GM12864 (cell line): Measurements from ENCODE around the gene PARD3B.

Experiments
- DNase-seq: peaks from one replicate; pipeline ENCODE4 v3.0.0-alpha.2; 2011; ENCODE audit warnings: low read depth
- H3K4me3 ChIP-seq: 2 replicates; pipeline ENCODE4 v1.5.1; 2011; ENCODE audit warnings: mild to moderate bottlenecking, low read depth, low read length, control low read depth
- TF ChIP-seq, protein P1 (sequence below): IDR thresholded peaks from 2 replicates; pipeline ENCODE4 v1.5.1; 2011; ENCODE audit warnings: low read depth, mild to moderate bottlenecking, moderate library complexity, low read length, control low read depth, inconsistent platforms; ENCODE audit errors: missing control alignments

The PARD3B gene

GRCh38 chr2:205058409-205058808 is 513.1 kb downstream of the PARD3B start:
- DNase-seq, result no peak
- no peak overlapping the region for H3K4me3 ChIP-seq
- TF ChIP-seq, protein P1, sequence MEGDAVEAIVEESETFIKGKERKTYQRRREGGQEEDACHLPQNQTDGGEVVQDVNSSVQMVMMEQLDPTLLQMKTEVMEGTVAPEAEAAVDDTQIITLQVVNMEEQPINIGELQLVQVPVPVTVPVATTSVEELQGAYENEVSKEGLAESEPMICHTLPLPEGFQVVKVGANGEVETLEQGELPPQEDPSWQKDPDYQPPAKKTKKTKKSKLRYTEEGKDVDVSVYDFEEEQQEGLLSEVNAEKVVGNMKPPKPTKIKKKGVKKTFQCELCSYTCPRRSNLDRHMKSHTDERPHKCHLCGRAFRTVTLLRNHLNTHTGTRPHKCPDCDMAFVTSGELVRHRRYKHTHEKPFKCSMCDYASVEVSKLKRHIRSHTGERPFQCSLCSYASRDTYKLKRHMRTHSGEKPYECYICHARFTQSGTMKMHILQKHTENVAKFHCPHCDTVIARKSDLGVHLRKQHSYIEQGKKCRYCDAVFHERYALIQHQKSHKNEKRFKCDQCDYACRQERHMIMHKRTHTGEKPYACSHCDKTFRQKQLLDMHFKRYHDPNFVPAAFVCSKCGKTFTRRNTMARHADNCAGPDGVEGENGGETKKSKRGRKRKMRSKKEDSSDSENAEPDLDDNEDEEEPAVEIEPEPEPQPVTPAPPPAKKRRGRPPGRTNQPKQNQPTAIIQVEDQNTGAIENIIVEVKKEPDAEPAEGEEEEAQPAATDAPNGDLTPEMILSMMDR, result no peak

- TF ChIP-seq, protein P1, result no peak
- no peak for DNase-seq
- H3K4me3 ChIP-seq, result no peak overlapping the region
Observed at GRCh38 chr2:205060269-205060668, 515.0 kb downstream of the PARD3B start.

GRCh38 chr2:205066081-205066480 is 520.8 kb downstream of the PARD3B start:
- DNase-seq, result no peak
- TF ChIP-seq, protein P1, result no peak
- H3K4me3 ChIP-seq, result no peak overlapping the region

- DNase-seq, result no peak
- TF ChIP-seq, protein P1, result no peak
Observed at GRCh38 chr2:205069928-205070327, 524.7 kb downstream of the PARD3B start.

DNA sequence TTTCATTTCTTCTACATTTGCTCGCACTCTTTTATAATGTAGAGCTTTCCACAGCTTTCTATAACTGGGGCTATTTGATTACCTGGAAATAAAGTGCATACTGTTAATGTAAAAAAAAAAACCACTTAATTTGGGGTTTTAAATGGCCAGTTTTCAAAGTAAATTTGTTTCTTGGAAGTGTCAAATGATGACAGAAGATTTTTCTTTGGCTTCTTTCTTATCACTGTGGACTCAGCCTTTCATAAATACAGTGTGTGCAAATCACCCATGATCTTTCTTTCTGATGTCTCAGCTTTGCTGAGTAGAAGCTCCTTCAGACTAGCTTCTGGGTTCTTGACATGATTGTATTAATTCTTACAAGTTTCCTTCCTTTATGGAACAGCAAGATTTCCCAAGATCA is 525.6 kb downstream of the PARD3B start:
- no peak for DNase-seq
- H3K4me3 ChIP-seq, result no peak overlapping the region
- TF ChIP-seq, protein P1, result no peak

More at GRCh38 chr2:205069928-205070327, 524.7 kb downstream of the PARD3B start:
- no peak overlapping the region for H3K4me3 ChIP-seq

GRCh38 chr2:205073433-205074020 is 528.3 kb downstream of the PARD3B start:
- no peak for DNase-seq
- TF ChIP-seq, protein P1, result no peak
- H3K4me3 ChIP-seq, result no peak overlapping the region

DNA sequence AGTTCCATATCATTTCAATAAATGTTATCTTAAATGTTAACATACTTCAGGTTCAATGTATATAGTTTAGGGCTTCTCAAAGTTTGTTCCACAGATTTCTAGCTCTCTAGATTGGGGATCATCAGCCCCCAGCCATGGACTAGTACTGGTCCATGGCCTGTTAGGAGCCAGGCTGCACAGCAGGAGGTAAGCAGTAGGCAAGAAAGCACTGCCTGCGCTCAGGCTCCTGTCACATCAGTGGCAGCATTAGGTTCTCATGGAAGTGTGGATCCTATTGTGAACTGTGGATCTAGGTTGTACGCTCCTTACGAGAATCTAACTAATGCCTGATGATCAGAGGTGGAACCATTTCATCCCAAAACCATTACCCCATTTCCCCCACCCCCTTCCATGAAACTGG is 531.1 kb downstream of the PARD3B start:
- DNase-seq, result no peak
- no peak overlapping the region for H3K4me3 ChIP-seq
- TF ChIP-seq, protein P1, result no peak
